DOHH2 (cell line): Measurements from ENCODE around the gene C1orf159.

Experiments
- H3F3A ChIP-seq: fragments of 200-600 bp; sonication (generic), shearing (Covaris generic); 2 replicates; pipeline ENCODE4 v1.6.0; 2016; ENCODE audit warnings: antibody characterized with exemption, mild to moderate bottlenecking; ENCODE audit not compliant: control insufficient read depth, insufficient read depth
- H3K27ac ChIP-seq: fragments of 200-600 bp; sonication (generic); 2 replicates; pipeline ENCODE4 v1.5.1; 2014; ENCODE audit warnings: low read depth, mild to moderate bottlenecking, low read length, moderate library complexity
- H3K27me3 ChIP-seq: fragments of 200-600 bp; sonication (generic); 2 replicates; pipeline ENCODE4 v1.6.1; 2014; ENCODE audit warnings: mild to moderate bottlenecking, low read length, mixed read lengths; ENCODE audit not compliant: control insufficient read depth
- H3K36me3 ChIP-seq: fragments of 200-600 bp; sonication (generic); 2 replicates; pipeline ENCODE4 v1.6.1; 2014; ENCODE audit warnings: mild to moderate bottlenecking, low read length, moderate library complexity, mixed read lengths; ENCODE audit not compliant: control insufficient read depth
- H3K4me1 ChIP-seq: fragments of 200-600 bp; sonication (generic); 2 replicates; pipeline ENCODE4 v1.6.1; 2014; ENCODE audit warnings: mild to moderate bottlenecking, low read length, mixed read lengths; ENCODE audit not compliant: control insufficient read depth
- H3K4me2 ChIP-seq: fragments of 200-600 bp; sonication (generic); 2 replicates; pipeline ENCODE4 v1.6.0; 2014; ENCODE audit warnings: mild to moderate bottlenecking, low read length, moderate library complexity
- H3K4me3 ChIP-seq: fragments of 200-600 bp; sonication (generic); 2 replicates; pipeline ENCODE4 v1.5.1; 2014; ENCODE audit warnings: mild to moderate bottlenecking, low read length, mixed read lengths
- H3K79me2 ChIP-seq: fragments of 200-600 bp; sonication (generic); 2 replicates; pipeline ENCODE4 v1.6.1; 2014; ENCODE audit warnings: mild to moderate bottlenecking, low read length, mixed read lengths; ENCODE audit not compliant: control insufficient read depth
- H3K9me2 ChIP-seq: fragments of 200-600 bp; sonication (generic); replicated peaks from 2 replicates; pipeline ENCODE4 v1.6.1; 2014; ENCODE audit warnings: mild to moderate bottlenecking, low read length, mixed read lengths; ENCODE audit not compliant: control insufficient read depth
- H3K9me3 ChIP-seq: fragments of 200-600 bp; sonication (generic); 2 replicates; pipeline ENCODE4 v1.6.1; 2014; ENCODE audit warnings: antibody characterized with exemption, low read length, mixed read lengths; ENCODE audit not compliant: control insufficient read depth, insufficient read depth
- H4K20me1 ChIP-seq: fragments of 200-600 bp; sonication (generic); 2 replicates; pipeline ENCODE4 v1.6.0; 2014; ENCODE audit warnings: low read depth, mild to moderate bottlenecking, antibody characterized with exemption, low read length, moderate library complexity; ENCODE audit not compliant: control insufficient read depth, insufficient read depth
- EZH2phosphoT487 ChIP-seq: fragments of 200-600 bp; sonication (generic); IDR thresholded peaks from 2 replicates; pipeline ENCODE4 v1.6.1; 2017; ENCODE audit warnings: borderline replicate concordance, mild to moderate bottlenecking, antibody characterized with exemption, low read length, moderate library complexity, mixed read lengths
- TF ChIP-seq, protein P1 (sequence below): fragments of 200-600 bp; sonication (generic); IDR thresholded peaks from one replicate; pipeline ENCODE4 v1.5.1; 2014; ENCODE audit warnings: antibody characterized with exemption, mild to moderate bottlenecking, low read depth, low read length; ENCODE audit not compliant: poor library complexity, severe bottlenecking

The C1orf159 gene

DNA sequence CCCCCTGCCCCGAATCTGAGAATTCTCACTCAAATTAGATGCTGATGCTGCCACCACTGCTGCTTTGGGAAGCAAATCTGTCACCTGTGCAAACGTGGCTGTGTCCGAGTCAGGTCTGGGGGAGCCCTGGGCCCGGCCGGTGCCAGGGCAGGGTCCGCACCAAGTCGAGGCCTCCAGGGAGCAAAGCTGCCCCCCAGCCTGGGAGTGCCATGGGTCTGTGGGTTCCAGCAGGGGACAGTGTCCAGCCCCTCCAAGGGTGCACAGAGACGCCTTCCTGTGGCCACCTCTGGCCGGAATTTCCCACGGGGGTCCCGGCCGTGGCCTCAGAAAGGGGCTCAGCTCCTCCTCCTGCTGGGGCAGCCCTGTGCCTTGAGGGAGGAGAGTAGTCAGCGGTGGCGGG lies 30.1 kb upstream of the C1orf159 start:
- no peaks in the 10 kb centered on the region for H3K9me2 ChIP-seq
- H3K36me3 ChIP-seq: no peaks in the 10 kb centered on the region
- H4K20me1 ChIP-seq: no peaks in the 10 kb centered on the region
- H3K4me2 ChIP-seq: no peak overlapping the region
- H3K9me3 ChIP-seq: no peaks in the 10 kb centered on the region
- no peak overlapping the region for H3K4me3 ChIP-seq
- no peaks in the 10 kb centered on the region for H3K79me2 ChIP-seq
- H3K4me1 ChIP-seq: peaks cover 21% of the 10 kb centered on the region
- H3K27me3 ChIP-seq: peaks cover 3% of the 10 kb centered on the region; the same call in 1 of the 2 replicates
- H3K27ac ChIP-seq: no peak overlapping the region
- no peaks in the 10 kb centered on the region for H3F3A ChIP-seq
- no peak for TF ChIP-seq EZH2phosphoT487

DNA sequence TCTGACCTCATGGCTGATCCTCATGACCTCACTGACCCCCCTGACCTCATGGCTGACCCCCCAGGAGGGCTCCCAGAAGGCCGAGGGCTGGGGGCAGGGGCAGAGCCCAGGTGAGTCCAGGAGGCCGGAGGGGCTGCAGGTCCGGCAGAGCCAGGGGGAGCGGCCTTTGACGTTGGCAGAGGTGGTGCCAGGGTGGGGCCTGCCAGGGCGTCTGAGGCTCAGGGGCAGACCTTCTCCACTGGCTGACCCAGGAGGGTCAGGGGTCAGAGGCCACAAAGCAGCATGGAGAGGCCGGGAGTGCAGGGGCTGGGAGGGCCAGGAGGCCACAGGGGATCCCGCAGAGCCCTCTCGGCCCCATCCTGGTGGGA lies 29.6 kb upstream of the C1orf159 start:
- H3K36me3 ChIP-seq: no peaks in the 10 kb centered on the region
- H3K4me2 ChIP-seq: no peak overlapping the region
- H3F3A ChIP-seq: no peaks in the 10 kb centered on the region
- H3K27me3 ChIP-seq: peaks cover 3% of the 10 kb centered on the region; the same call in 1 of the 2 replicates
- H4K20me1 ChIP-seq: no peaks in the 10 kb centered on the region
- TF ChIP-seq EZH2phosphoT487: no peak
- TF ChIP-seq, protein P1, sequence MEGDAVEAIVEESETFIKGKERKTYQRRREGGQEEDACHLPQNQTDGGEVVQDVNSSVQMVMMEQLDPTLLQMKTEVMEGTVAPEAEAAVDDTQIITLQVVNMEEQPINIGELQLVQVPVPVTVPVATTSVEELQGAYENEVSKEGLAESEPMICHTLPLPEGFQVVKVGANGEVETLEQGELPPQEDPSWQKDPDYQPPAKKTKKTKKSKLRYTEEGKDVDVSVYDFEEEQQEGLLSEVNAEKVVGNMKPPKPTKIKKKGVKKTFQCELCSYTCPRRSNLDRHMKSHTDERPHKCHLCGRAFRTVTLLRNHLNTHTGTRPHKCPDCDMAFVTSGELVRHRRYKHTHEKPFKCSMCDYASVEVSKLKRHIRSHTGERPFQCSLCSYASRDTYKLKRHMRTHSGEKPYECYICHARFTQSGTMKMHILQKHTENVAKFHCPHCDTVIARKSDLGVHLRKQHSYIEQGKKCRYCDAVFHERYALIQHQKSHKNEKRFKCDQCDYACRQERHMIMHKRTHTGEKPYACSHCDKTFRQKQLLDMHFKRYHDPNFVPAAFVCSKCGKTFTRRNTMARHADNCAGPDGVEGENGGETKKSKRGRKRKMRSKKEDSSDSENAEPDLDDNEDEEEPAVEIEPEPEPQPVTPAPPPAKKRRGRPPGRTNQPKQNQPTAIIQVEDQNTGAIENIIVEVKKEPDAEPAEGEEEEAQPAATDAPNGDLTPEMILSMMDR: no peak
- H3K79me2 ChIP-seq: no peaks in the 10 kb centered on the region
- no peak overlapping the region for H3K27ac ChIP-seq
- H3K9me2 ChIP-seq: no peaks in the 10 kb centered on the region
- no peaks in the 10 kb centered on the region for H3K9me3 ChIP-seq
- no peak overlapping the region for H3K4me3 ChIP-seq
- peaks cover 21% of the 10 kb centered on the region for H3K4me1 ChIP-seq

DNA sequence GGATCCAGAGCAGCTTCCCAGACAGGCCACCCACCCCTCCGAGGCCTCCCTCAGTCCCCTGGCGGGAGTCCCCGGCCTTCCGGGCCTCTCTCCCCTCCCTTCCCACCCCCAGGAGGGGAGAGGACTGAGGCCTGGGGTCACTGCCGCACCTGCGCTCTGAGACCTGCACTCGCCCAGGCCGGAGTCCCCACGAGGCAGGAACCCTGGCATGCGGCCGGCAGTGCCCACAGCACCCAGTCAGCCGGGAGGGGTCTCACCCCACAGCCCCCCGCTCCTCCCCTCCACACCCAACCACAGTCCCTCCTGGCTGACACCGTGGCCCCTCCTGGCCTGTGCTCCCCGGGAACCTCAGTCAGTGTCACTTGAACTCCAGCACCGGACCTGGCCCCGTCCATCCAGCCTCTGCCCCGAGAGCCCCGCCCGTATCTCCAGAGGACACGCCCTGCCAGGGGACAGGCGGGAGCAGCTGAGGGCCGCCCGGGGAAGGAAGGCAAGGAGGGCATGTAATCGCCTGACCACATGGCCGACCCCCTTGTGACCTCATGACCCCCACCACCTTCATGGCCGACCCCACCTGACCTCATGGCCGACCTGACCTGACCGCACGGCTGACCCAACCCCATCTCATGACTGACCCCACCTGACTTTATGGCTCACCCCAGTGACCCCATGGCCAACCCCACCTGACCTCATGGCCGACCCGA lies 29.1 kb upstream of the C1orf159 start:
- Histone ChIP-seq H3K9me3 (no peaks in the 10 kb centered on the region), H3K4me3 (0 out of 2 replicates have a peak overlapping the region, but pooled peaks have one; percentile 46), H3K79me2 (no peaks in the 10 kb centered on the region), H3K27ac (peak overlapping the region; percentile 68), H3K36me3 (no peaks in the 10 kb centered on the region), H3K4me1 (peaks cover 21% of the 10 kb centered on the region), H4K20me1 (no peaks in the 10 kb centered on the region), H3K27me3 (peaks cover 3% of the 10 kb centered on the region; the same call in 1 of the 2 replicates), H3K4me2 (peak overlapping the region; percentile 62), H3K9me2 (no peaks in the 10 kb centered on the region), H3F3A (no peaks in the 10 kb centered on the region)
- TF ChIP-seq EZH2phosphoT487: no peak
- TF ChIP-seq, protein P1: no peak

DNA sequence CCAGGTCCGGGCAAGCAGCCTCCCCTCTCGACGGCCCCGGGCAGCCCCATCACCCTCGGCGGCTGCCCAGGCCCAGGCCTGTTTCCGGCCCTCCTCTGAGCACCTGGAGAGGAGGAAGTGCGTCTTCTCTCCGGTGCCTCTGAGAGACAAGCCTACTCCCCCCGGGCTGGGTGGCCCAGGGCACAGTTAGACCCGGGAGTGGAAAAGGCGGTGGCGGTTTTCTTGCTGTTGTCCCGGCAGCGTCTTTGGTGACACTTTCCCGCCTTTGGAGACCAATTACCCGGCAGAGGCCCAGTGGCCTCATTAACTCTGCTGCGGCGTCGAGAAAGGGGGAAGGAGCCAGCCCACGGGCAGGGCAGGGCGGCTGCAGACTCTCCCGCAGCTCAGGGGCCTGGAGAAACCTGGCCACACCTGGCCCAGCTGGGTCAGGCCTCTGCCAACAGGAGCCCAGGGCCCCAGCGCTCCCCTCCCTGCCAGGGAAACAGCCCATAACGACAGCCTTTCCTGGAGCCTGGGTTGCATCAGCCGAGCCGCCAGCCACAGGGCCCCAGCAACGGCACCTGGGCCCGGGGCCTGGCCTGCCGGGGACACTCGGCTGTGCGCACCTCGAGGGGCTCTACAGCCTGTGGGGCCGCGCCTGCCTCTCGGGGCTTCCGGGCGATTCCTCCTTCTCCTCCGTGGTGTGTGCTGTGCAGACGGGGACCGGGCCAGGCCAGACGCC lies 28.4 kb upstream of the C1orf159 start:
- H4K20me1 ChIP-seq: no peaks in the 10 kb centered on the region
- no peaks in the 10 kb centered on the region for H3K36me3 ChIP-seq
- peak overlapping the region; percentile 46 for H3K4me3 ChIP-seq
- H3K9me2 ChIP-seq: no peaks in the 10 kb centered on the region
- no peaks in the 10 kb centered on the region for H3F3A ChIP-seq
- H3K27me3 ChIP-seq: peaks cover 3% of the 10 kb centered on the region; the same call in 1 of the 2 replicates
- no peaks in the 10 kb centered on the region for H3K79me2 ChIP-seq
- H3K27ac ChIP-seq: peak overlapping the region; percentile 68
- TF ChIP-seq, protein P1: no peak
- TF ChIP-seq EZH2phosphoT487: no peak
- H3K9me3 ChIP-seq: no peaks in the 10 kb centered on the region
- peak overlapping the region; percentile 62 for H3K4me2 ChIP-seq
- H3K4me1 ChIP-seq: peaks cover 21% of the 10 kb centered on the region
